ENCODE results near the gene RNU6-9. TPM values are rescaled to one million over a fixed set of nuclear protein-coding genes. Genes with fewer than 3 reads are reported as not detected.
"Not testable (repeated sequence)": the region's sequence is repeated elsewhere in the genome, so short reads cannot be mapped to it uniquely, and the experiment has no call there.

The RNU6-9 gene
- total and polyA plus RNA-seq, 2 donors (not counting 1 experiment from before 2014, with no cell fraction given): not detected

DNA sequence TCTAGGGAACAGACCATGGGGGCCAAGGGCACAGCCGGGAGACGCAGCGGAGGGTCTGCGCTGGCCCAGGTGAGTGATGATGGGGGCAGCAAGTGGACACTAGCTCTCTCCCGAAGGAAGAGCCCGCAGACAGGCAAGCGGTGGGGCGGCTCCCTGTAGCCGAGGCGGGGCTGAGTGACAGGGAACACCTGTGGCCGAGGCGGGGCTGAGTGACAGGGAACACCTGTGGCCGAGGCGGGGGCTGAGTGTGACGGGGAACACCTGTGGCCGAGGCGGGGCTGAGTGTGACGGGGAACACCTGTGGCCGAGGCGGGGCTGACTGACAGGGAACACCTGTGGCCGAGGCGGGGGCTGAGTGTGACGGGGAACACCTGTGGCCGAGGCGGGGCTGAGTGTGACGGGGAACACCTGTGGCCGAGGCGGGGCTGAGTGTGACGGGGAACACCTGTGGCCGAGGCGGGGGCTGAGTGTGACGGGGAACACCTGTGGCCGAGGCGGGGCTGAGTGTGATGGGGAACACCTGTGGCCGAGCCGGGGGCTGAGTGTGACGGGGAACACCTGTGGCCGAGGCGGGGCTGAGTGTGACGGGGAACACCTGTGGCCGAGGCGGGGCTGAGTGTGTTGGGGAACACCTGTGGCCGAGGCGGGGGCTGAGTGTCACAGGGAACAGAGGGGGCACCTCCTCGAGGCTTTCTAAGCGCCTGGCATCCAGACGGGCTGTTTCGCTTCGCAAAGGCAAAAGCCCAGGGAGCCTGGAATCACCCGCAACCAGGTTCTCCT is 1.7 kb upstream of the RNU6-9 start:
- H3K27me3 ChIP-seq (replicated peaks in 1 of 4; ENCODE audit: control extremely low read depth in 1 of 4, control insufficient read depth in 3 of 4, insufficient read depth in 4 of 4, low read length in 3 of 4); H3K27me3 Mint-ChIP-seq; ATAC-seq (ENCODE audit: low read depth); H3K9me3 Mint-ChIP-seq (ENCODE audit: insufficient read depth); H3K9me3 ChIP-seq (ENCODE audit: control extremely low read depth in 1 of 3, control insufficient read depth in 2 of 3, insufficient read depth in 1 of 3, low read length in 2 of 3); H2AFZ ChIP-seq (ENCODE audit: insufficient read depth, low read depth, low read length, poor library complexity, severe bottlenecking): not testable (repeated sequence)
- Mint-ChIP-seq H3K4me1 (peaks cover 17% of the 10 kb centered on the region), H3K27ac (peak overlapping the region; percentile 77), H3K4me3 (peak overlapping the region; percentile 78)
- intact Hi-C loops (cut with micrococcal nuclease): loop anchor here (2.0 kb wide), 1 partner anchor 29 kb away; no protein-coding TSS in a partner anchor
- ChIA-PET POLR2A (interaction anchor here (3.8 kb wide), 1 partner anchor 15 kb away, joined by 56 read pairs; no protein-coding TSS in a partner anchor), CTCF (interaction anchor here (1.7 to 2.6 kb wide), 3 partner anchors 27 to 34 kb away, joined by 4 to 17 read pairs (median 4); no protein-coding TSS in a partner anchor)
- Histone ChIP-seq H3K4me3 (ENCODE audit: control extremely low read depth in 1 of 5, extremely low read depth in 1 of 5, insufficient read depth in 1 of 5, low read depth in 2 of 5, low read length in 4 of 5) (peak overlapping the region in 3 of 5 experiments; percentile 76 to 91 (median 79)), H3K36me3 (replicated peaks in 1 of 2; ENCODE audit: control extremely low read depth in 1 of 2, control insufficient read depth in 1 of 2, extremely low read depth in 1 of 2, insufficient read depth in 2 of 2, low read length in 1 of 2) (peaks cover 0 to 28% of the 10 kb centered on the region in 2 experiments), H3K27ac (ENCODE audit: low read length in 2 of 2) (peak overlapping the region; percentile 68 to 98), H3K4me2 (replicated peaks; ENCODE audit: low read depth, low read length, poor library complexity, severe bottlenecking) (peak overlapping the region; percentile 92), H3K4me1 (ENCODE audit: control insufficient read depth in 2 of 2, insufficient read depth in 2 of 2, low read length in 2 of 2) (peaks cover 5 to 38% of the 10 kb centered on the region in 2 donors), H3K79me2 (ENCODE audit: control insufficient read depth, insufficient read depth, low read length) (peaks cover 31% of the 10 kb centered on the region), H4K20me1 (ENCODE audit: control insufficient read depth, insufficient read depth, low read length, poor library complexity, severe bottlenecking) (peaks cover 21% of the 10 kb centered on the region), H3K9ac (ENCODE audit: low read length) (peak overlapping the region; percentile 90)
- WGBS (ENCODE audit: insufficient coverage): 81% methylated on average over 34 of the region's 50 CpGs
- DNase-seq: peak; percentile 55

GRCh38 chr19:892243-892893 is 916 bp upstream of the RNU6-9 start:
- under 1% methylated on average over 24 of the region's 27 CpGs for WGBS (ENCODE audit: insufficient coverage)
- no peak for TF ChIP-seq EZH2 (IDR thresholded peaks at IDR 0.05; ENCODE audit: borderline replicate concordance, insufficient read depth, low read depth, low read length, poor library complexity, severe bottlenecking)
- TF ChIP-seq, protein P1, sequence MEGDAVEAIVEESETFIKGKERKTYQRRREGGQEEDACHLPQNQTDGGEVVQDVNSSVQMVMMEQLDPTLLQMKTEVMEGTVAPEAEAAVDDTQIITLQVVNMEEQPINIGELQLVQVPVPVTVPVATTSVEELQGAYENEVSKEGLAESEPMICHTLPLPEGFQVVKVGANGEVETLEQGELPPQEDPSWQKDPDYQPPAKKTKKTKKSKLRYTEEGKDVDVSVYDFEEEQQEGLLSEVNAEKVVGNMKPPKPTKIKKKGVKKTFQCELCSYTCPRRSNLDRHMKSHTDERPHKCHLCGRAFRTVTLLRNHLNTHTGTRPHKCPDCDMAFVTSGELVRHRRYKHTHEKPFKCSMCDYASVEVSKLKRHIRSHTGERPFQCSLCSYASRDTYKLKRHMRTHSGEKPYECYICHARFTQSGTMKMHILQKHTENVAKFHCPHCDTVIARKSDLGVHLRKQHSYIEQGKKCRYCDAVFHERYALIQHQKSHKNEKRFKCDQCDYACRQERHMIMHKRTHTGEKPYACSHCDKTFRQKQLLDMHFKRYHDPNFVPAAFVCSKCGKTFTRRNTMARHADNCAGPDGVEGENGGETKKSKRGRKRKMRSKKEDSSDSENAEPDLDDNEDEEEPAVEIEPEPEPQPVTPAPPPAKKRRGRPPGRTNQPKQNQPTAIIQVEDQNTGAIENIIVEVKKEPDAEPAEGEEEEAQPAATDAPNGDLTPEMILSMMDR (IDR thresholded peaks at IDR 0.05): no peak
- DNase-seq (peak; percentile 50), ATAC-seq (ENCODE audit: low read depth) (no peak)
- no peaks in the 10 kb centered on the region for H3K27me3 ChIP-seq (replicated peaks in 1 of 4; ENCODE audit: control extremely low read depth in 1 of 4, control insufficient read depth in 3 of 4, insufficient read depth in 4 of 4, low read length in 3 of 4)
- H3K27ac ChIP-seq (ENCODE audit: low read length in 2 of 2): peak overlapping the region; percentile 68 to 98
- H3K4me1 ChIP-seq (ENCODE audit: control insufficient read depth in 2 of 2, insufficient read depth in 2 of 2, low read length in 2 of 2): peaks cover 5 to 38% of the 10 kb centered on the region in 2 donors
- H3K36me3 ChIP-seq (replicated peaks in 1 of 2; ENCODE audit: control extremely low read depth in 1 of 2, control insufficient read depth in 1 of 2, extremely low read depth in 1 of 2, insufficient read depth in 2 of 2, low read length in 1 of 2): peaks cover 0 to 33% of the 10 kb centered on the region in 2 experiments
- peak overlapping the region; percentile 18 to 91 (median 76) for H3K4me3 ChIP-seq (ENCODE audit: control extremely low read depth in 1 of 5, extremely low read depth in 1 of 5, insufficient read depth in 1 of 5, low read depth in 2 of 5, low read length in 4 of 5)
- Mint-ChIP-seq H3K9me3 (ENCODE audit: insufficient read depth) (no peaks in the 10 kb centered on the region), H3K4me1 (peaks cover 17% of the 10 kb centered on the region), H3K4me3 (peak overlapping the region; percentile 78), H3K27me3 (no peaks in the 10 kb centered on the region), H3K27ac (peak overlapping the region; percentile 77)
- H3K9me3 ChIP-seq (ENCODE audit: control extremely low read depth in 1 of 3, control insufficient read depth in 2 of 3, insufficient read depth in 1 of 3, low read length in 2 of 3): no peaks in the 10 kb centered on the region
- intact Hi-C loops (cut with micrococcal nuclease): loop anchor here (2.0 kb wide), 1 partner anchor 30 kb away; no protein-coding TSS in a partner anchor
- H3K4me2 ChIP-seq (replicated peaks; ENCODE audit: low read depth, low read length, poor library complexity, severe bottlenecking): peak overlapping the region; percentile 92
- ChIA-PET CTCF (interaction anchor here (0.6 to 2.6 kb wide), 12 partner anchors 11 to 352 kb away, joined by 3 to 35 read pairs (median 4); partner anchors contain the start of gene WDR18), POLR2A (interaction anchor here (0.6 to 3.8 kb wide), 7 partner anchors 9 to 374 kb away, joined by 3 to 56 read pairs (median 4); no protein-coding TSS in a partner anchor)
- peaks cover 23% of the 10 kb centered on the region for H4K20me1 ChIP-seq (ENCODE audit: control insufficient read depth, insufficient read depth, low read length, poor library complexity, severe bottlenecking)
- peaks cover 31% of the 10 kb centered on the region for H3K79me2 ChIP-seq (ENCODE audit: control insufficient read depth, insufficient read depth, low read length)
- peak overlapping the region; percentile 85 for H2AFZ ChIP-seq (ENCODE audit: insufficient read depth, low read depth, low read length, poor library complexity, severe bottlenecking)
- peak overlapping the region; percentile 90 for H3K9ac ChIP-seq (ENCODE audit: low read length)

Data from B cell (primary cell).